ENCODE measurements around the gene COPS8.

The COPS8 gene

DNA sequence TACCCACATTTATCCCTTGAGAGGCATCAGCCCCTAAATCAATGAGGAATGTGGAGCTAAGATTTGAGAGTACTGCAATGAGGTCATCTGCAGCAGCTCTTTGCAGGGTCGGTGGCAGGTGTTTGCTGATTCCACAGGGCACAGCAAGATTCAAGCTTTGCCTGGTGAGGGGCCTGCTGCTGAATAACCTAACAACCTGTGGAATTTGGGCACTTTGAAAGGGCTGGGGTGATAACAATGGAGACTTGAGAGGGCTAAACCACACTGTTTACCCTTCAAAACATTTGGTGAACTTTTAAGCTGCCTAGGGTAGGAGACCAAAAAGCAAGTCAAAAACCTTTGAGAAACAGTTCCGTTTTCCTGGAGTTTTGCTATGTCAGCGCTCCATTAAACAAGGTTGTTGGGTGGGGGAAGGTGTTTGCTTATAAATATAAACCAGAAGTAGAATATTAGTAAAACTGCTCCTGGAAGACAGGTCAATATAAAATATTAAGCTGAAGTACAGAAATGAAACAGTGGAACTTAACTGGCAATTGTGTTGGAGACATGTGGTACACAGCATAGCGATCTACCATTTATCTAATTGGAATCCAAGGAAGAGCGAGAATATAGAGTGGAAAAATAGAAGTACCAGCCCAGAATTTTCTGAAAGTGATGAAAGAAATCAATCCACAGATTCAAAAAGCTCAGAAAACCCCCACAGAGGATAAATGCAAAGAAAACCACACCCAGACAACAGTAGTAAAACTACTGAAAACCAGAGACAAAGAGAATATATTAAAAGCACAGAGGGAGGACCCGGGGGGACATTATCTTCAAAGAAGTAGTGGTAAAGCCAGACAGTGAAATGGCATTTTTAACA is 15.7 kb downstream of the COPS8 start:
- no peak for DNase-seq

GRCh38 chr2:237102428-237102827 is 16.7 kb downstream of the COPS8 start:
- DNase-seq: no peak

DNA sequence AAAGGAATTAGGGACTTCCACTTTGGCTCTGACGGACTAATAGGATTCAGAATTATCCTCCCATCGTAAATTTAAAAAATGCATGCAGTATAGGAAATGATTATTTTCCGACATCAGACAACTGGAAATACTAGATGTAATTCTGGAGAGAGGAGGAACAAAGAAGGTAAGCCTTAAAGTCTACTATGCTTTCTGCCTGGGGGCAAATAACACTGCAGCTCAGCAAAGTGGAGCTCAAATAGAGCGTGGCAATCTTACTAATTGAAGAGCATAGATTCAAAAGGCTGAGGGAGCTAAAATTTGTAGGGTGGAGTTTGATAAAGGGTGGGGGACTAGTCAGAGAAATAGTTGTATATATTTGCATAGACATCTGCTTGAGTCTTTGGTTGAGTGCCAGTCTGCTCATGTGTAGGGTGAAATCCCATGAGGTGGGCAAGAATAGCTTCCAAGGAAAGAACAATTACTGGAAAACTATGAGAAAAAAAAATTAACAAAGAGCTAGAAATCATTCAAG is 23.8 kb downstream of the COPS8 start:
- DNase-seq: no peak

GRCh38 chr2:237113026-237113795 is 27.5 kb downstream of the COPS8 start:
- DNase-seq: no peak

DNA sequence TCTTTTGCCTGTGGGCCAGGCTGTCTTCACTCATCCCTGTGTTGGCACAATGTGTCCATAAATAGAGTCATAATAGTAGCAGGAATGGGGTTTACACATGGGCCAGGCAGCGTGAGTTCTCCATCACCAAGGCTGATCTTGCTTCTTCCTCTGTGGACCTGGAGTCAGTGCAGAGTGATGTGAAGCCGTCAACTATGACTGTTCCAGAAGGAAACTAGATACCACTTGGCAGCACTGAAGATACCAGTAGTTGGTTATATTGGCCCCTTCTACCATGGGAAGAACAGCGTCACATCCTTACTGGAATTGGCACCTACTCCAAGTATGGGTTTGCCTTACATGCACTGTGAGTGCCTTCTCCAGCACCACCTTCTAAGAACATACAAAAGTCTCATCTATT is 30.2 kb downstream of the COPS8 start:
- no peak for DNase-seq

DNA sequence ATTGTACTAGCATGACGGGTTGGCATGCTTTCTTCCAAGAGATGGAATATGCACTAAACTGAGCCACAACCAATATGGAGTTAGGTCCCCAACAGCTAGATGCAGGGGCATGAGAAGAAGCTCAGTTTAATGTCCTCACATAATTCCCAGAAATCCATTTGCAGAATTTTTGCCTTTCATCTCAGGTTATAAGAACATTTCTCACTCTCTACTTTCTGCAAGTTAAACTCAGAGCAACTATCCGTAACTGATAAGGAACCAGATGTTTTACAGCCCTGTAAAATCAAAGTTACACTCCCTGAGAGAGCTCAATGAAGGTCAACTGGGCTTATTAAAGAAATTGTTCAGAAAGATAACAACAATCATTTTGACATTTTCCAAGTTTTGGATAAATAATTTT is 30.7 kb downstream of the COPS8 start:
- DNase-seq: no peak

DNA sequence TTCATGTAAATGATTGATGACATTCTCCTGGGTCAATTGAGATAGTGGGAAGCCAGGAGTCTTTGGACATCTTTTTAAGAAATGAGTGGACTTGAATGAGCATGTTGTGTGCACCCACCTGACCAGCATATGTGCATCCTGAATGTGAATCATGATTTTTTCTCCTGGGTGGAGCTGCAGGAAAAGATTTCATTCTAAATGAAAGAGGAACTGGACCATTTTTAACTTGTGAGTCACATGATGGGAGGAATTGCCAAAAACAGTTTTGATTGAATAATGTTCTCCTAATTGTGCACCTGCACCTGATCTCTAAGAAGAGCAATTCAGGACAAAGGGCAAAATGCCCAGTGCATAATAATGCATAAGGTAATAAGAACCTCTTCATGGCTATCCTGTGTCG is 32.3 kb downstream of the COPS8 start:
- no peak for DNase-seq

GRCh38 chr2:237118561-237119155 is 33.0 kb downstream of the COPS8 start:
- no peak for DNase-seq

GRCh38 chr2:237120916-237121315 is 35.2 kb downstream of the COPS8 start:
- no peak for DNase-seq

- DNase-seq: no peak
Observed at GRCh38 chr2:237121321-237121720, 35.6 kb downstream of the COPS8 start.

GRCh38 chr2:237122214-237122666 is 36.6 kb downstream of the COPS8 start:
- peak; percentile 66 for DNase-seq

- DNase-seq: no peak
Observed at GRCh38 chr2:237124820-237125219, 39.1 kb downstream of the COPS8 start.

DNA sequence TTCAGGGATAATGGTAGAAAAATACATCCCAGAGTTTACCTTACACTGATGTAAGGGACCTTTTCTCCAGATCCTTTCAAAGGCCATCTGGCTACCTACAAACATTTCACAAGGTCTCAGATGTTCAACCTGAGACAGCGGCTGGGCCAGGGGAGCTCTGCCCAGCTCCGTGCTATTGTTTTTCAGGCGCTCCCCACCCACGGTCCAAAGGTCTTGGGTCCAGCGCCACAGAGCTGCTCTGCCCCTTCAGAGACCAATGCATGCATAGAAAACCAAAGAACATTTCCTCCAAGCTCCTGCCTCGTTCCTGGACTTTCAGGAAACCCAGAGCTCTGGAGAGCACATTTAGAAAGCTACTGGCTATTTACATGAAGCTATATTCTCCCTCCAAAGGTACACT is 40.3 kb downstream of the COPS8 start:
- DNase-seq: no peak

- no peak for DNase-seq
Observed at GRCh38 chr2:237126519-237127174, 41.0 kb downstream of the COPS8 start.

DNA sequence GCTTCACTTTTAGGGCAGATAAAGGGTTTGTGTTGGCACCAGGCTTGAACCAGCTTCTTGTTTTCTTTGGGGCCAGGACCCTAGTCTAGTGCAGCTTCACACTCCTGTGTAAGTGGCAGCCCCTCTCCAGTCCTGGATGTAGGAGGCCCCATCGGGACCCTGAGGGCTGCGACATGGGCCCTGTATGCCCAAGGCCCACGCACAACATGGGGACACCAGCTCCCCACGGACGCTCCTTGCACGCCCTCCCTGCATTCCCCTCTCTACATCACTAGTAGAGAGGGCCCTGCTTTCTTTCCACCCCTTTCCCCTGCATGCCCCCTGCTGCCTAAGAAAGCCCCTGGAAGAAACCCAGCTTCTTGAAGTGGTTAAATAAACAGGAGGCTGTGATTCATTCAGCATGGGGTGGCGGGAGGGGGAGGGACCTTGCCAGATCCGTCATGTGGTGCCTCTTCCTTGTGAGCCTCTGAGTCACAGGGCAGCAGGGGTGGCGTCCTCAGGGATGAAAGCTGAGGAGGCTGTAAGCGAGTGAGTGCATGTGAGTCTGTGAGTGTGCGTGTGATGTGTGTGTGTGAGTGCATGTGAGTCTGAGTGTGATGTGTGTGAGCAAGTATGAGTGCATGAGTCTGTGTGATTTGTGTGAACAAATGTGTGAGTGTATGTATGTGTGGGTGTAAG is 42.5 kb downstream of the COPS8 start:
- DNase-seq: peak; percentile 8

DNA sequence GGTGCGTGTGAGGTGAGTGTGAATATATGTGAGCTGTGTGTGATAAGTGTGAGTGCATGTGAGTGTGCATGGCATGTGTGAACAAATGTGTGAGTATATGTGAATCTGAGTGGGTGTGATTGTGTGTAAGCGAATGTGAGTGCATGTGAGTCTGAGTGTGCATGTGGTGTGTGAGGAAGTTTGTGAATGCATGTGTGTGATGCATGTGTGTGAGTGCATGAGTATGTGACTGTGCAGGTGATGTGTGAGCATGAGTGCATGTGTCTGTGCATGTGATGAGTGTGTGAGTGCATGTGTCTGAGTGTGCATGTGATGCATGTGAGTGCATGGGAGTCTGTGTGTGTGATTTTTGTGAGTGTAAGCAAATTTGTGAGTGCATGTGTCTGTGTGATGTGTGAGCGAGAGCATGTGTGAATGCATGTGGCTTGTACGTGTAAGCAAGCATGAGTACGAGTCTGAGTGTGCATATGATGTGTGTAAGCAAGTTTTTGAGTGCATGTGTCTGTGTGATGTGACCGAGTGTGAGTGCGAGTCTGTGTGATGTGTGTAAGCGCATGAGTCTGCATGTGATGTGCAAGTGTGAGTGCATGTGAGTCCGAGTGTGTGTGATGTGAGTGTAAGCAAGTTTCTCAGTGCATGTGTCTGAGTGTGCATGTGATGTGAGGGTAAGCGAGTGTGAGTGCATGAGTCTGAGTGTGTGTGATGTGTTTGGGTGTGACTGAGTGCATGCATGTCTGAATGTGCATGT is 43.3 kb downstream of the COPS8 start:
- DNase-seq: no peak

GRCh38 chr2:237129625-237130263 is 44.1 kb downstream of the COPS8 start:
- no peak for DNase-seq

DNA sequence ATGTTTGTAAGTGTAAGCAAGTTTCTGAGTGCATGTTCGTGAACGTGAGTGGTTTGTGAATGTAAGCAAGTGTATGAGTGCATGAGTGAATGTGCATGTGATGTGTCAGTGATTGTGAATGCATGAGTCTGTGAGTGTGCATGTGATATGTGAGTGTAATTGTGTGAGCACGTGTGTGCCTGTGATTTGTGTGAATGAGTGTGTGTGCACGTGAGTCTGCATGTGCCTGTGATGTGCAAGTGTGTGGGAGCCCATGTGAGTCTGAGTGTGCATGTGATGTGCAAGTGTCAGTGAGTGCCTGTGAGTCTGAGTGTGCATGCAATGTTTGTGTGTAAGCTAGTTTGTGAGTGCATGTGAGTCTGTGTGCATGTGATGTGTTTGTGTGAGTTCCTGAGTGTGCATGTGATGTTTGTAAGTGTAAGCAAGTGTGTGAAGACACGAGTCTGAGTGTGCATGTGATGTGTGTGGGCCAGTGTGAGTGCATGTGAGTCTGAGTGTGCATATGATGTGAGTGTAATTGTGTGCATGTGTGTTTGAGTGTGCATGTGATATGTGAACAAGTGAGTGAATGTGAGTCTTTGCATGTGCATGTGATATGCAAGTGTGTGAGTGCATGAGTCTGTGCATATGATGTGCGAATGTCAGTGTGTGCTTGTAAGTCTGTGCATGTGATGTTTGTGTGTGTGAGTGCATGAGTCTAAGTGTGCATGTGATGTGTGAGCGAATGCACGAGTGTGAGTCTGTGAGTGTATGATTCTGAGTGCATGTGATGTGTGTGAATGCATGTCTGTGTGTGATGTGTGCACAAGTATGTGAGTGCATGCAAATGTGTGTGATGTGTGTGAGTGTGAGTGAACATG is 45.1 kb downstream of the COPS8 start:
- no peak for DNase-seq

- DNase-seq: no peak
Observed at GRCh38 chr2:237131749-237132533, 46.3 kb downstream of the COPS8 start.
